Right lung (tissue), 5 donors: ENCODE results near the gene PAIP2B. TPM values are rescaled to one million over a fixed set of nuclear protein-coding genes. Genes with fewer than 3 reads are reported as not detected.

ENCODE experiments used
- DNase-seq, 2 donors: peaks; one replicate each; pipeline ENCODE4 v3.0.0-alpha.2; 2013
- polyA plus RNA-seq, 5 donors: library from polyadenylated mRNA; unstranded; fragments of 120-200 nt; gene quantifications; one replicate each; pipeline versions ENCODE4 v1.2.1 to v1.2.3, GENCODE V29; 2013; ENCODE audit warnings: inconsistent platforms in 1 of 5, low replicate concordance in 1 of 5; ENCODE audit not compliant: insufficient read length in 5 of 5, insufficient read depth in 1 of 5

The PAIP2B gene
- polyA plus RNA-seq, 5 donors: 7.4 to 10.8 (median 9.9) TPM

GRCh38 chr2:71154798-71155197, 72.1 kb downstream of the PAIP2B start:
- no peak for DNase-seq

DNA sequence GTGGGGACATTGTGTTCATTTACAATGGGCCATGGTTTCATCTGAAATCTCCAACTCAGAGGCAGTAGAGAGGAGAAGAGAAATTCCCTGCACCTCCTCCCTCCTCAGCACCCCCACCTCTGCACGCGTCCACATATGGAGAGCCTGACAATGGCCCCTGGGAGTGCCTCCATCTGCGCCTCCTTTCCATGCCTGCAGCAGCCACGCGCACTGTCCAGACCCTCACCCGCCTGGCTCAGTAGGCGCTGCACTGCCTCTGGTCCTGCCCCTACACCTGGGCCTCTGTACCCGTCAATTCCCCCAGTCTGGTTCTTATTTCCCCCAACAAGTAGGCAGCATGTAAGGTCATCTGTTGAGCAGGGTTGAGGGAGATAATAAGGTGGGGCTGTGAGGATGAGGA, 72.6 kb downstream of the PAIP2B start:
- no peak for DNase-seq

DNA sequence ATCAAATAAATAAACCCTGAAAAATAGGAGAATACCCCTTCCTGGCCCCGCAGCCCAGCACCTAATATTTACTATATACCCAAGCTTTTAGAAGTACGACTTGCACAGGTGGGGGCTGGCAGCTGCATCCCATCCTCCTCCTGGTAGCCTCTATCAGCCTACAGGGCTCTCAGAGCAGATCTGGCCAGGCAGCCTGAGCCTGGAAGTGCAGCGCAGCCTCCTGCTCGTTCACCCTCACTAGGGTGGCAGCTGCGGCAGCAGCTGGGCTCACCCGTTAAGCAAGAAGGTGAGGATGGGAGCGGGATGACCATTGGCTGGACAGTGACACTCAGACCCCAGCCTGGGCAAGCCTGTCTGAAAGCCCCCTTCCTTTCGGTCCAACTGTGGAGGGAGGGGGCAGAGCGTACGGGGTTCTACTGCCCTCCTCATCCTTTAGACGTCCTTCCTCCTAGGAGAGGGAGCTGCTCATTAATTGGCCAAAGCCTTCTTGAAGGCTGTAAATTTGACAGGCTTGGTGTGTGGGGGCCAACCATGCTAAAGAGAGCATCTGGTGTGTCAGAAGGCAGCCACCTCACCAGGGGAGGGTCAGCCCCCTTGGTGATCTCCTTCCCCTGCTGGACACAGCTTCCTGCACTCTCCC, 73.2 kb downstream of the PAIP2B start:
- DNase-seq: no peak

GRCh38 chr2:71151620-71152019, 75.3 kb downstream of the PAIP2B start:
- DNase-seq: no peak

DNA sequence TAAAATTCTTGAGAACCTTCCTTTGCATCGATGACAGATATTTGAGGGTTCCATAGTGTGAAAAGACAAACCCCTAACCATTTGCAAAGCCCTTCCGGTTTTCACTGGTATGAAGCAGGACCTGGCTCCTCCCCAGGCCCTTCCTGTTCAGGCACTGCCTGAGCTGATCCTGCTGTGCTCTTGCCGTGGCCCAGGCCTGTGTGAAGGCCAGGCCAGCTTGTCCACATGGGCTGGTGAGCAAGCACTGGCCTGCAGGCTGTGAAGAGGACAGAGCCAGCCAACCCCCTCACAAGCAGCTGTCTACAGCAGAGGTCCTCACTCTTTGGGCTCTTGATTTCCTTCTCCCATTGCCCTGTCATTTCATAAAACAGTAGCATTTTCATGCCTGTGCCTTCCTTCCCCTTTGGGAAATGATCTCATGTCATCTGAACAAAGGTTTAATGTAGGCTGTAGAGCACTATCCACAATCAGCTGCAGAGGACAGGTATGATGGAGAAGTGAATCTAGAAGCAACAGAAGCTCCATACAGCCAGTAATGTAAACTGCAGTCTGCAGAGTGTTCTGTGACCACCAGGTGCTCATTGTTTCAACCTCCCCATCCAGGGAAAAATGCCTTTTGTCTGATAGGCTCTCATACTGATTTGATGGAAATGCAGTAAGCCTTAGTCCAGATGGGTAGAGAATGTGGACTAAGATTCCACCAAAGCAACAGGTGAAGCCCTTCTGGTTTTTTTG, 76.7 kb downstream of the PAIP2B start:
- no peak for DNase-seq

GRCh38 chr2:71148506-71149063, 78.3 kb downstream of the PAIP2B start:
- DNase-seq: no peak

GRCh38 chr2:71143782-71144181, 83.1 kb downstream of the PAIP2B start:
- no peak for DNase-seq

DNA sequence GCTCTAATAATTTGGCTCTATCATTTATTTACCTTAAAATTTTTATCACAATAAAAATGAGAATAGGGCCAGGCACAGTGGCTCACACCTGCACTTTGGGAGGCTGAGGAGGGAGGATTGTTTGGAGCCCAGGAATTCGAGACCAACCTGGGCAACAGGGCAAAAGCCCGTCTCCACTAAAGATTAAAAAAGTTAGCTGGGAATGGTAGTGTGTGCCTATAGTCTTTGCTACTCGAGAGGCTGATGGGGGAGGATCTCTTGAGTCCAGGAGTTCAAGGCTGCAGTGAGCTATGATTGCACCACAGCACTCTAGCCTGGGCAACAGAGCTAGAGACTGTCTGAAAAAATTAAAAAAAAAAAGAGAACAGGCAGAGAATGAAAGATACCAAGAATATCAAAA, 90.7 kb downstream of the PAIP2B start:
- no peak for DNase-seq

DNA sequence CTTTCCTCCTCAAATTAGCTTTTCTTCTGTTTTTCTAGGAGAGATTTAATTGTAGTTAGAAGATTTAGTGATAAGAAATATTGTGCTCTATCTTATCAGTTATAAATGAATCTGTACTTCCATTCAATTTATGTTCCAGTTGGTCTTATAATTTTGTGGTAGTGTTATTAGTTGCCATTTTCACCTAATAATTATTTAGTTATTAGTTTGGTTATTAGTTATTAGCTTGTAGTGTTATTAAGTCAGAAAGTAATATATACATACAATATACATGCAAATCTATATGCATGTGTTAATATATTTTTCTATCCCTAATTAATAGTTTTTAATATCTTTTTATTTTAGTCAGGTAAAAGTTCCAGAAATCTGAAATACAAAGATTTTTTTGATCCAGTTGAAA, 93.3 kb downstream of the PAIP2B start:
- DNase-seq: no peak

Other genes starting within 250 kb of the PAIP2B start
- gene ANKRD53, start 248.5 kb downstream of the PAIP2B start, polyA plus RNA-seq: 1 to 10 TPM; 1.6 to 4.3 (median 2.5) TPM
- gene TEX261, start 232.2 kb downstream of the PAIP2B start, polyA plus RNA-seq: 10 to 100 TPM; 50.9 to 63.9 (median 56.9) TPM
- 100 to 1,000 TPM in 3 of 5 donors, 10 to 100 TPM in 2; 83.3 to 111 (median 102) TPM for gene NAGK, start 158.5 kb downstream of the PAIP2B start, polyA plus RNA-seq
- gene MCEE, start 96.9 kb downstream of the PAIP2B start, polyA plus RNA-seq: 10 to 100 TPM; 23.9 to 31.5 (median 28.8) TPM
- 10 to 100 TPM; 45.2 to 57.9 (median 48.1) TPM for gene MPHOSPH10, start 96.5 kb downstream of the PAIP2B start, polyA plus RNA-seq
- gene ZNF638, start 104.7 kb upstream of the PAIP2B start, polyA plus RNA-seq: 100 to 1,000 TPM; 184 to 264 (median 246) TPM
- gene DYSF, start 226.5 kb upstream of the PAIP2B start, polyA plus RNA-seq: 10 to 100 TPM; 14.6 to 25.8 (median 15.4) TPM